ENCODE data around the gene RGS3.

The RGS3 gene

GRCh38 chr9:113574441-113575262, 111.1 kb downstream of the RGS3 start:
- DNase-seq: no peak

GRCh38 chr9:113577525-113578261, 114.2 kb downstream of the RGS3 start:
- no peak for DNase-seq

- DNase-seq: no peak
Measured at GRCh38 chr9:113578279-113578865, 114.8 kb downstream of the RGS3 start.

- DNase-seq: peak; percentile 76
Measured at GRCh38 chr9:113578882-113579282, 115.4 kb downstream of the RGS3 start.

GRCh38 chr9:113579283-113580040, 115.9 kb downstream of the RGS3 start:
- peak; percentile 32 for DNase-seq

- peak; percentile 52 for DNase-seq
Measured at GRCh38 chr9:113580041-113580953, 116.8 kb downstream of the RGS3 start.

GRCh38 chr9:113580954-113581311, 117.4 kb downstream of the RGS3 start:
- DNase-seq: no peak

GRCh38 chr9:113581865-113582697, 118.6 kb downstream of the RGS3 start:
- DNase-seq: peak; percentile 64

- DNase-seq: no peak
Measured at GRCh38 chr9:113582698-113583200, 119.2 kb downstream of the RGS3 start.

GRCh38 chr9:113583511-113584427, 120.2 kb downstream of the RGS3 start:
- DNase-seq: no peak

GRCh38 chr9:113584428-113585084, 121.0 kb downstream of the RGS3 start:
- DNase-seq: no peak

- no peak for DNase-seq
Measured at GRCh38 chr9:113585085-113585442, 121.5 kb downstream of the RGS3 start.

- no peak for DNase-seq
Measured at GRCh38 chr9:113585555-113585954, 122.0 kb downstream of the RGS3 start.

- no peak for DNase-seq
Measured at GRCh38 chr9:113587471-113588031, 124.0 kb downstream of the RGS3 start.

- DNase-seq: no peak
Measured at GRCh38 chr9:113588242-113588810, 124.8 kb downstream of the RGS3 start.

- DNase-seq: no peak
Measured at GRCh38 chr9:113588936-113589335, 125.4 kb downstream of the RGS3 start.

- DNase-seq: no peak
Measured at GRCh38 chr9:113589407-113589806, 125.9 kb downstream of the RGS3 start.

- no peak for DNase-seq
Measured at GRCh38 chr9:113589890-113590289, 126.4 kb downstream of the RGS3 start.

GRCh38 chr9:113590389-113590788, 126.9 kb downstream of the RGS3 start:
- no peak for DNase-seq

Data from activated T-cell treated with anti-CD3 and anti-CD28 coated beads, Interleukin-2, amount 50 U/mL, for 1 hour (primary cell).